Chondrocyte (in vitro differentiated cells): ENCODE results near the gene C2orf69. TPM values are rescaled to one million over a fixed set of nuclear protein-coding genes. Genes with fewer than 3 reads are reported as not detected.
A peak's percentile ranks its signal among the peaks of the same experiment; 100 is the strongest.

Source experiments
- DNase-seq: peaks from one replicate; pipeline ENCODE4 v3.0.0; 2021; ENCODE audit warnings: mixed read lengths, low spot score
- H3K27ac Mint-ChIP-seq: one replicate; pipeline ENCODE4 v1.8.0; 2021; ENCODE audit warnings: mild to moderate bottlenecking, moderate library complexity, mixed read lengths; ENCODE audit not compliant: unreplicated experiment
- H3K27me3 Mint-ChIP-seq: 2 replicates; pipeline ENCODE4 v1.8.0; 2021; ENCODE audit warnings: low read depth, mixed read lengths
- H3K36me3 Mint-ChIP-seq: 2 replicates; pipeline ENCODE4 v1.8.0; 2021; ENCODE audit warnings: low read depth, mixed read lengths
- H3K4me1 Mint-ChIP-seq: 2 replicates; pipeline ENCODE4 v1.8.0; 2021; ENCODE audit warnings: low read depth, mild to moderate bottlenecking, mixed read lengths
- H3K4me3 Mint-ChIP-seq: one replicate; pipeline ENCODE4 v1.8.0; 2021; ENCODE audit warnings: mild to moderate bottlenecking, moderate library complexity, mixed read lengths; ENCODE audit not compliant: unreplicated experiment
- H3K9me3 Mint-ChIP-seq: 2 replicates; pipeline ENCODE4 v1.8.0; 2021; ENCODE audit warnings: low read depth, mixed read lengths
- total RNA-seq: library from RNA; stranded (reverse); gene quantifications from 3 replicates; pipeline ENCODE4 v1.2.1, GENCODE V29; 2021
- TF ChIP-seq, protein P1 (sequence below): fragments of 200-600 bp; sonication (generic); IDR thresholded peaks from 2 replicates; pipeline ENCODE4 v1.5.0; 2021; ENCODE audit warnings: antibody characterized with exemption, mild to moderate bottlenecking, moderate library complexity

C2orf69 gene
- total RNA-seq, 1 donor from 2014 or later: 9.8 TPM

DNA sequence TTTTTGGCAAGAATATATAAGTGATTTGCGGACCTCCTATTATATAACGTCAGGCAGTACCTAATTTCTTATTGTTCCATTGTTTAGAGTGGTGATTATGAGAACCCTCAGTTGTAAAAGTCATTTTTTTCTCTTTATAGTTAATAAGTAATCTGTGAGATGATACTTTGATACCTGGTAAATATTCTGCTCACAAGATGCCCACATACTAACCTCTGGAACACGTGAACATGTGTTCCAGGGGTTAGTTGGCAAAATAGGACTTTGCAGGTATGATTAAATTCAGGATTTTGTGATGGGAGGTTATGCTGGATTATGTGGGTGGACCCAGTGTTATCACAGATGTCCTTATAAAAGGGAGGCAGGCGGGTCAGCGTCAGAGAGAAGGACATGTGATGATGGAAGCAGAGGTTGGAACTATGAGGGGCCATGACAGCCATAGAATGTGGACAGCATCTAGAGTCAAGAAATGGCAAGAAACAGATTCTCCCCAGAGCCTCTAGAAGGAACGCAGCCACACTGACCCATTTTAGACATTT is 61.1 kb downstream of the C2orf69 start:
- no peak for DNase-seq
- H3K27ac Mint-ChIP-seq: no peak overlapping the region
- peaks cover 7% of the 10 kb centered on the region for H3K9me3 Mint-ChIP-seq
- peaks cover 16% of the 10 kb centered on the region for H3K4me1 Mint-ChIP-seq
- H3K36me3 Mint-ChIP-seq: no peaks in the 10 kb centered on the region
- H3K4me3 Mint-ChIP-seq: no peak overlapping the region
- TF ChIP-seq, protein P1, sequence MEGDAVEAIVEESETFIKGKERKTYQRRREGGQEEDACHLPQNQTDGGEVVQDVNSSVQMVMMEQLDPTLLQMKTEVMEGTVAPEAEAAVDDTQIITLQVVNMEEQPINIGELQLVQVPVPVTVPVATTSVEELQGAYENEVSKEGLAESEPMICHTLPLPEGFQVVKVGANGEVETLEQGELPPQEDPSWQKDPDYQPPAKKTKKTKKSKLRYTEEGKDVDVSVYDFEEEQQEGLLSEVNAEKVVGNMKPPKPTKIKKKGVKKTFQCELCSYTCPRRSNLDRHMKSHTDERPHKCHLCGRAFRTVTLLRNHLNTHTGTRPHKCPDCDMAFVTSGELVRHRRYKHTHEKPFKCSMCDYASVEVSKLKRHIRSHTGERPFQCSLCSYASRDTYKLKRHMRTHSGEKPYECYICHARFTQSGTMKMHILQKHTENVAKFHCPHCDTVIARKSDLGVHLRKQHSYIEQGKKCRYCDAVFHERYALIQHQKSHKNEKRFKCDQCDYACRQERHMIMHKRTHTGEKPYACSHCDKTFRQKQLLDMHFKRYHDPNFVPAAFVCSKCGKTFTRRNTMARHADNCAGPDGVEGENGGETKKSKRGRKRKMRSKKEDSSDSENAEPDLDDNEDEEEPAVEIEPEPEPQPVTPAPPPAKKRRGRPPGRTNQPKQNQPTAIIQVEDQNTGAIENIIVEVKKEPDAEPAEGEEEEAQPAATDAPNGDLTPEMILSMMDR: no peak
- no peaks in the 10 kb centered on the region for H3K27me3 Mint-ChIP-seq

- TF ChIP-seq, protein P1: peak; percentile 91
- Mint-ChIP-seq H3K4me1 (peaks cover 32% of the 10 kb centered on the region), H3K4me3 (no peak overlapping the region), H3K9me3 (peaks cover 7% of the 10 kb centered on the region), H3K27ac (peak overlapping the region; percentile 90), H3K36me3 (no peaks in the 10 kb centered on the region), H3K27me3 (no peaks in the 10 kb centered on the region)
- DNase-seq: no peak
Measured at GRCh38 chr2:199973703-199974102, 62.6 kb downstream of the C2orf69 start.

DNA sequence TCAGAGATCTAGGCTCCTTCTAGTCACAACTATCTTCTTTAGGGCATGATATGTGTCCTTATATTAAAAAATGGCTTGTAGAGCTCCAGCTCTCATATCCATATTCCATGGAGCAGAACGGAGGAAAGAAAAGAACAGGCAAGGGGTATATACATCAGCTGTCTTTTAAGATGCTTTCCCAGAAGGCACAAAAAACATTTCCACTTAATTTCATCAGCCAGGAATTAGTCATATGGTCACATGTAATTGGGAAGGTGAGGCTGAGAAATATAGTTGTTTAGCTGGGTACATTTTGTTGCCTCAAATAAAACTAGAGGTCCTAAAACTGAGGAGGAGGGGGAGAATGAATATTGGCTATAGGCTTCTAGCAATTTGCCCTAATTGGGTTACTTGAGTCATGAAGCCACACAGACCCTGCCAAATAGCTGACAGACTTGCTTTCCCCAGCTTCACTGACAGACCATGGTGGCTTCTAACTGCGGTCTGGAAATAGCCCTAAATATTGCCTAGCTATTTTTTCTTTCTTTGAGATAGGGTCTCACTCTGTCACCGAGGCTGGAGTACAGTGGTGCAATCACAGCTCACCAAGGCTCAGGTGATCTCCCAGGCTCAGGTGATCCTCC is 64.3 kb downstream of the C2orf69 start:
- H3K36me3 Mint-ChIP-seq: no peaks in the 10 kb centered on the region
- peak overlapping the region; percentile 90 for H3K27ac Mint-ChIP-seq
- TF ChIP-seq, protein P1: no peak
- H3K4me3 Mint-ChIP-seq: no peak overlapping the region
- H3K9me3 Mint-ChIP-seq: peaks cover 7% of the 10 kb centered on the region
- peaks cover 43% of the 10 kb centered on the region for H3K4me1 Mint-ChIP-seq
- H3K27me3 Mint-ChIP-seq: no peaks in the 10 kb centered on the region
- no peak for DNase-seq

Other genes starting within 250 kb of the C2orf69 start
- 0.34 to 1.2 TPM (median 0.65 TPM) in 3 replicates for gene FTCDNL1, start 60.1 kb upstream of the C2orf69 start, total RNA-seq
- gene TYW5, start 44.2 kb downstream of the C2orf69 start, total RNA-seq: 5.1 to 6.8 TPM (median 6.0 TPM) in 3 replicates
- 9.4 to 15.1 TPM (median 14.6 TPM) in 3 replicates for gene MAIP1, start 44.3 kb downstream of the C2orf69 start, total RNA-seq